GM18873 (cell line): ENCODE data around the gene ATRAID.

Source experiments
- ATAC-seq: cut with Tn5 transposase; IDR thresholded peaks from one replicate; pipeline ENCODE4 v1.9.1; 2021; ENCODE audit warnings: mild to moderate bottlenecking, moderate library complexity, moderate number of reproducible peaks; ENCODE audit not compliant: unreplicated experiment, low FRiP score

Gene ATRAID

DNA sequence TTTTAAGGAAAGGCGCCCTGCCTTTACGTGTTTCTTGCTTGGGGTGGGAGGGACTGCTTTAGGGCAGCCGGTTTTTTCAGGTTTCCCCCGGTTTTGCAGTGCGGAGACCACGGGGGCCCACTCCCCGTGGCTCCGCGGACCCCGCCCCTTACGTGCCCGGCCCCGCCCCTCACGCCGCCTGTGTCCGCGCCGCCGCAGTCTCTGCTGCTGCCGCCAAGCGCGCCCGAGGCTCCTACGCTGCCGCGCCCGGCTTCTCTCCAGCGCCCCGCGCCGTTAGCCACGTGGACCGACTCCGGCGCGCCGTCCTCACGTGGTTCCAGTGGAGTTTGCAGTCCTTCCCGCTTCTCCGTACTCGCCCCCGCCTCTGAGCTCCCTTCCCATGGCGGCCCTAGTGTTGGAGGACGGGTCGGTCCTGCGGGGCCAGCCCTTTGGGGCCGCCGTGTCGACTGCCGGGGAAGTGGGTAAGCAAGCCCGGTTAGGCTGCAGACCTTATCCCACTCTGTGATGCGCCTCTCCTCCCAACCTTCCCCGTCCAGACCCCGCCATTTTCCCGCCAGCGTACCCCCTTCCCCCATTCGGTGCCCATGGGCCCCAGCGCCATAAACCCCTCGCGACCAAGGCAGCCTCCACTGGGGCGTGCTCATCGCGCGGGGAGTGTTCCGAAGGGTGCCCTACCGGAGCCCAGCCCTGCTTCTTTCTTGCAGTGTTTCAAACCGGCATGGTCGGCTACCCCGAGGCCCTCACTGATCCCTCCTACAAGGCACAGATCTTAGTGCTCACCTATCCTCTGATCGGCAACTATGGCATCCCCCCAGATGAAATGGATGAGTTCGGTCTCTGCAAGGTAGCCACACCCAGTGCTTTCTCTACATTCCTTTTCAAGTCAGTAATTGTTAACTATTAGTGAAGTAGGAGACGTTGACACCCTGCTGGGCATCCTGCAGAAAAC is 5.6 kb downstream of the ATRAID start, which contains the start of gene CAD:
CAD (plus strand) TSS at position 197 of the 949 bp plus-strand sequence; CDS start at position 380, 183 bp downstream.
- ATAC-seq, result peak; percentile 45

DNA sequence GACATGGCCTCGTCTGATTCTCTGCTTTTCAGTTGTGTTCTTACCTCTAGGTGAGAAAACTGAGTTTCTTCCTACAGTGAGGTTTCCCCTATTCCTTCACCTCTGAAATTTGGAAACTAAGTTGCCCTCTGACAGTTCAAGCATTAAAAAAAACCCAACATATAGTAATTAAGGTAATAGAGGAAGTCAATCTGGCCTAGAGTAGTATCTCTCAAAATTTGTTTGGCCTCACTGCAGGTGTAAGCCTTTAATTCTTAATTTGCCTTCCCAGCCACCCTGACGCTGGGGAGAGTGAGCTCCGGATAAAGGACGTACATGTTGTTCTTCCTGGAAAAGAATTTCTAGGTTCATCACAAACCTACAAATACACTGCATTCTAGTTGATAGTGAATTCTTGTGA is 6.8 kb downstream of the ATRAID start:
- no peak for ATAC-seq

DNA sequence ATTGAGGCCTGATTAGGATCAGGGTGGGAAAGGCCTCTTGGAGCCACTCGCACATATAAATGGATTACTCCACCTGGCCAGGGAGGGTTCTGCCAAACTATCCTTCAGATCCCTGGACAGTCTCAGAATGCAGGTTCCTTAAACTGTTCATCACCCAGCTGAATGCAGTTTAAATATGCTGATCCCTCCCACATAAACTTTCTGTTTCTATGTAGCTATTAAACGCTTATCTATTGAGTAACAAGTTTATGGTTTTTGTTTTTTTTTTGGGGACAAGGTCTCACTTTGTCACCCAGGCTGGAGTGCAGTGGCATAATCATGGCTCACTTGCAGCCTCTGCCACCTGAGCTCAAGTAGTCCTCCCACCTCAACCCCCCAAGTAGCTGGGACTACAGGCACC is 7.2 kb downstream of the ATRAID start:
- no peak for ATAC-seq

- ATAC-seq, result no peak
Measured at GRCh38 chr2:27220091-27220490, 8.2 kb downstream of the ATRAID start.

- ATAC-seq, result no peak
Measured at GRCh38 chr2:27221166-27221565, 9.3 kb downstream of the ATRAID start.

GRCh38 chr2:27222407-27222806 is 10.6 kb downstream of the ATRAID start:
- ATAC-seq, result no peak

GRCh38 chr2:27223416-27223815 is 11.6 kb downstream of the ATRAID start:
- no peak for ATAC-seq

GRCh38 chr2:27225526-27225925 is 13.7 kb downstream of the ATRAID start:
- no peak for ATAC-seq

DNA sequence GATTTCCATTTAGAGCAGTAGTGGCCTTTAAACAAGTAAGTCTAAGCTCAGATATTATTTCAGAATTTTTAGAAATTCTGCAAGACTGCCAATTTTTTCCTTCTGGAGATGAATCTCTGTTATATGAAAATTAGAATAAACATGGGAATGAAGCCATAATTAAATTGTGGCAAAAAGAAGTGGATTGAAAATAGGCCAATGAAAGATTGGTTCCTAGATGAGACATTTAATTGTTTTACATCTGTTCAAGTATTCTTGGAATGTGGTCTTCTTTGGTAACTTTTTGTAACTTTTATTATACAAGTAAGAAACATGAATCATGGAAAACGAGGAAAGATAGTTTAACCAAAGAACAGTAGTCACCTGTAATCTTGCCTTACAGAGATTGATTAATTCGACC is 15.7 kb downstream of the ATRAID start:
- no peak for ATAC-seq

GRCh38 chr2:27231921-27232320 is 20.1 kb downstream of the ATRAID start:
- ATAC-seq, result no peak

GRCh38 chr2:27233341-27233740 is 21.5 kb downstream of the ATRAID start:
- no peak for ATAC-seq

- no peak for ATAC-seq
Measured at GRCh38 chr2:27236136-27236535, 24.3 kb downstream of the ATRAID start.

DNA sequence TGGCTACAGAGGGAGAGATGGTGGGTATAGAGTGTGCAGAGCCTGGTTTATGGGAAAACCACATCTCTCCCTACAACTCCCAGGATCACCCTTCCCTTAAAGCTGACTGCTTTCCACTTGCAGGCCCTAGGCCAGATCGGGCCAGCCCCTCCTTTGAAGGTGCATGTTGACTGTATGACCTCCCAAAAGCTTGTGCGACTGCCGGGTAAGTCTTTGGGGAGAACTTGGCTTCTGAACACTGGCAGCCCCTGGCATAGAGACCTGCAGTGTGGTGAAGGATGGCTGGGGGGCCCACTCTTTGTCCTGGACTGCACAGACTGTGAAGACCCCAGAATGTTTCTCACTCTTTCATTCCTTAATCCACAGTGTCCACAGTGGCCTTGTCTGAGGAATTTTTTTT is 24.8 kb downstream of the ATRAID start:
- ATAC-seq, result no peak

DNA sequence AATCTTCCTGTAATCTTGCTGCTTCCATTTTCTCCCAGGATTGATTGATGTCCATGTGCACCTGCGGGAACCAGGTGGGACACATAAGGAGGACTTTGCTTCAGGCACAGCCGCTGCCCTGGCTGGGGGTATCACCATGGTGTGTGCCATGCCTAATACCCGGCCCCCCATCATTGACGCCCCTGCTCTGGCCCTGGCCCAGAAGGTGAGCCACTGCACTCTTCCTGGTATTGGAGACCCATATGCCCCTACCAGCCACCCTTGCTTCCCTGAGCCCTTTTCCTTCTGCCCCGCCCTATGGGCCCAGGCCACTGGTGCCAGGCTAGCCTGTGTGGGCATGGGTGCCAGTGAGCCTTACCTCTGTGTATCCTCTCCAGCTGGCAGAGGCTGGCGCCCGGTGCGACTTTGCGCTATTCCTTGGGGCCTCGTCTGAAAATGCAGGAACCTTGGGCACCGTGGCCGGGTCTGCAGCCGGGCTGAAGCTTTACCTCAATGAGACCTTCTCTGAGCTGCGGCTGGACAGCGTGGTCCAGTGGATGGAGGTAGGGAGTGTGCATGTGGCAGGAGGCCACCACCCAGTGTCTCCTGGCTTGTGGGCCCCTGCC is 25.6 kb downstream of the ATRAID start:
- ATAC-seq, result no peak

DNA sequence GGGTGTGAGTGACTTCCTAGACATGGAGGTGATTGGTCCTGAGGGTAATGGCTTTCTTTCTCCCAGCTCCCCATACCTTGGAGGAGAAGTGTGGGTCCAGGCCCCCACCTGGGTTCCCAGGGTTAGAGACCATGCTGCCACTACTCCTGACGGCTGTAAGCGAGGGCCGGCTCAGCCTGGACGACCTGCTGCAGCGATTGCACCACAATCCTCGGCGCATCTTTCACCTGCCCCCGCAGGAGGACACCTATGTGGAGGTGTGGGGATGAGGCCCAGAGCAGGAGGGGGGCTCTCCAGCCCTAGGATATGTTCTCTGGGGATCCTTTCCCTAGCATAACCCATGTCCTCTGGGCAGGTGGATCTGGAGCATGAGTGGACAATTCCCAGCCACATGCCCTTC is 27.1 kb downstream of the ATRAID start:
- no peak for ATAC-seq

- ATAC-seq, result no peak
Measured at GRCh38 chr2:27240406-27240805, 28.6 kb downstream of the ATRAID start.

DNA sequence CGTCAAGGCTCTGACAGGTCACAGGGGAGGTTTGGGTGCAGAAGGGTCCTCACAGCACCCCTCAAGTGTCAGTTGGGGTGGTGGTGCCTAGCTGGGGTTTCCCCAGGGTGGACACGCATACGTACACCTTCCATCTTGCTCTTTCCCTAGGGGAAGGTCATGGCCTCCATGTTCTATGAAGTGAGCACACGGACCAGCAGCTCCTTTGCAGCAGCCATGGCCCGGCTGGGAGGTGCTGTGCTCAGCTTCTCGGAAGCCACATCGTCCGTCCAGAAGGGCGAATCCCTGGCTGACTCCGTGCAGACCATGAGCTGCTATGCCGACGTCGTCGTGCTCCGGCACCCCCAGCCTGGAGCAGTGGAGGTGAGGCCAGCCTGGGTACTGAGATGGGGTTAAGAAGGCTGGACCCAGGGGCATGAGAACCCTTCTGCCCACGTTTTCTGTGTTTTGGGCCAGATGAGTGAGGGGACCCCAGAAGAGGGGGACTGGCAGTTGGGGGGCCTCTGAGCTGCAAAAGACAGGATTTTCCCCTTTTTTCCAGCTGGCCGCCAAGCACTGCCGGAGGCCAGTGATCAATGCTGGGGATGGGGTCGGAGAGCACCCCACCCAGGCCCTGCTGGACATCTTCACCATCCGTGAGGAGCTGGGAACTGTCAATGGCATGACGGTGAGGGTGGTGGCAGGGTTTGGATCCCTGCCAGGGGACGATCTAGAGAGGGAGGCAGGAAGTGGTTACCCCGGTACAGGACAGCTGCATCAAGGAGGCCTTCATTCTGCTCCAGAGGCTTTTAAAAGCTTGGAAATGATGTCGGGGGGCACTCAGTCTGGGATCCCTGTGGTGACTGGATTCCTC is 30.1 kb downstream of the ATRAID start:
- no peak for ATAC-seq

GRCh38 chr2:27242614-27242951 is 30.7 kb downstream of the ATRAID start:
- ATAC-seq, result no peak

GRCh38 chr2:27243391-27244130 is 31.7 kb downstream of the ATRAID start:
- ATAC-seq, result no peak

DNA sequence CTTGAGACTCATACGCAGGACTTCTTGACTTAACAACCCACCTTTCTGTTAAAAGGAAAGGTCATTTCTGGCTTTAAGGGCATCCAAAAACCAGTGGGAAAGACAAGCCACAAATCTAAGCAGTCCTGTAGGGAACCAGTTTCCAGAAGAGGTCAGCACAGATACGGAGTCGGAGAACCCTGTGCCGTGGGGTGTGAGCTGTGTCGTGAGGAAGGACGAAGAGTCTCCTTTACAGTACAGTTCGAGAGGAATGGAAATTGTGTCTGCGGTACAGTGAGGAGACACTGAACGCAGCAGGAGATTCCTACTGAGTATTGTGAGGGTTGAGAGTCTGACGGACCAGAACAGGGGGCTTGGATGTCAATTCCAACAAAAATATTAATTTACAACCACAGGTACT is 33.3 kb downstream of the ATRAID start:
- no peak for ATAC-seq
